Measurements from ENCODE around the gene CITED4. TPM values are rescaled to one million over a fixed set of nuclear protein-coding genes. Genes with fewer than 3 reads are reported as not detected.

Gene CITED4
- total and polyA plus RNA-seq, 8 donors, result 2.4 to 6.9 (median 3.5) TPM

DNA sequence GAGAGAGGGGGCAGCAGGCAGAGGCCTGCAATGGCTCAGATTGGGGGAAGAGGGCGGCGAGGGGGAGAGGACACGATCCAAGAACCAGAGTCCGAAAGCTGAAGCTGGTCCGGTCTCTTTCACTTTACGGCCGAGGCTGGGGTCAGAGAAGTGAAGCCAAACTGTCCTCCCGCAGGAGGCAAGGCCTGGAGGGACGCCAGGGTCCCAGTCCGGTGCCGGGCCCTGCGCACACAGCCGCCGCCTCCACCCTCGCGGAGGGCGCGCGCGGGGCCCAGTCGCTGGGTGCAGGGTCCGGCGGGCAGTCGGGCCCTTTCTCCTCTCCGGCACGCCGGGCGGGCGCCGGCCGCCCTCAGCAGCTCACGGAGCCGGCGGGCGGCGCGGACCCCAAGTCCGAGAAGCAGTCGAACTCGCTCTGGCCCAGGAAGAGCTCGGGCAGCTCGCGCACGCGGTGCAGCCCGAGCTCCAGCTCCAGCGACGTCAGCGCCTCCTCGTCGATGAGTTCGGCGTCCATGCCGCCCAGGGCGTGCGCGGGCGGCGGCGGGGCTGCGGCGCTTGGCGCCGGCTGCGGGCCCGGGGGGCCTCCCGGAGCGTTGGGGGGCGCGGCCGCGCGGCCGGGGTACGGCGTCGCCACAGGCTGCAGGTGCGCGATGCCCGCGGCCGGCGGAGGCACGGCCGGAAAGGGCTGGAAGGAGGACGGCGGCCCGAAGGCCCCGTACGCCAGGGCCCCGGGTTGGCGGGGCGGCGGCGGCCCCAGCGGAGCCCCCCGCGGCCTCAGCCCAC lies 749 bp downstream of the CITED4 start:
- Histone ChIP-seq H3K36me3 (no peaks in the 10 kb centered on the region), H3K4me1 (peaks cover 4 to 23% of the 10 kb centered on the region in 2 donors), H3K4me3 (peak overlapping the region; percentile 53 to 57), H3K9me3 (no peaks in the 10 kb centered on the region), H3K27me3 (no peaks in the 10 kb centered on the region), H3K27ac (peak overlapping the region; percentile 56 to 69)
- intact Hi-C loops (cut with DNase I), result no loop called here
- TF ChIP-seq, protein P1, sequence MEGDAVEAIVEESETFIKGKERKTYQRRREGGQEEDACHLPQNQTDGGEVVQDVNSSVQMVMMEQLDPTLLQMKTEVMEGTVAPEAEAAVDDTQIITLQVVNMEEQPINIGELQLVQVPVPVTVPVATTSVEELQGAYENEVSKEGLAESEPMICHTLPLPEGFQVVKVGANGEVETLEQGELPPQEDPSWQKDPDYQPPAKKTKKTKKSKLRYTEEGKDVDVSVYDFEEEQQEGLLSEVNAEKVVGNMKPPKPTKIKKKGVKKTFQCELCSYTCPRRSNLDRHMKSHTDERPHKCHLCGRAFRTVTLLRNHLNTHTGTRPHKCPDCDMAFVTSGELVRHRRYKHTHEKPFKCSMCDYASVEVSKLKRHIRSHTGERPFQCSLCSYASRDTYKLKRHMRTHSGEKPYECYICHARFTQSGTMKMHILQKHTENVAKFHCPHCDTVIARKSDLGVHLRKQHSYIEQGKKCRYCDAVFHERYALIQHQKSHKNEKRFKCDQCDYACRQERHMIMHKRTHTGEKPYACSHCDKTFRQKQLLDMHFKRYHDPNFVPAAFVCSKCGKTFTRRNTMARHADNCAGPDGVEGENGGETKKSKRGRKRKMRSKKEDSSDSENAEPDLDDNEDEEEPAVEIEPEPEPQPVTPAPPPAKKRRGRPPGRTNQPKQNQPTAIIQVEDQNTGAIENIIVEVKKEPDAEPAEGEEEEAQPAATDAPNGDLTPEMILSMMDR (IDR thresholded peaks at IDR 0.05), result no peak
- DNase-seq, result peak in 3 of 4 donors; percentile 54 to 88 (median 68)
- ATAC-seq, result peak; percentile 6

DNA sequence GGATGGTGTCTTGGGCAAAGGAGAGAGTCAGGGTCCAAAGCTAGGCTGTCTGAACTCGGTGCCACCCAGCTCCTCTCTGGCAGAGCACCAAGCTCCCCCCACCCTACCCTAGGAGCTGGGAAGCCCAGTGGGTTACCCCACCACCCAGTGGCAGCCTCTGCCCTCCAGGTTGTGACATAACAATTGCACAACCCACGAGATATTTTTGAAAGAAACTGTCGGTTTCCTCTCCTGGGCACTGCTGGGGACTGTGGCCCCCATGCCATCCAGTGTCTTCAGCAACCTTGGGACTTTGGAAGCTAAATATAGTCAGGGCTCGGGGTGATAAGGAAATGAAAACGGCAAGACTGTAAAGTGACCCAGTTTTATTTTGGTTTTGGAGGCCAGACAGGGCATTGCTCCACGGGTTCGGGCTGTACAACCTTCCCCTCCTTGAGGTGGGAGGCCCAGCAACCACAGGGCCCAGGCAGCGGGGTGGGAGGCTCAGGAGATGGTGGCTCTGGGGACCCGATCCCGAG lies 1.4 kb downstream of the CITED4 start:
- H3K27ac ChIP-seq, result peak overlapping the region in 1 of 2 donors; percentile 69
- intact Hi-C loops (cut with DNase I), result no loop called here
- H3K4me3 ChIP-seq, result peak overlapping the region; percentile 33 to 53
- peaks cover 4 to 23% of the 10 kb centered on the region in 2 donors for H3K4me1 ChIP-seq
- DNase-seq (no peak), ATAC-seq (no peak)
- TF ChIP-seq, protein P1 (IDR thresholded peaks at IDR 0.05), result no peak
- no peaks in the 10 kb centered on the region for H3K9me3 ChIP-seq
- H3K36me3 ChIP-seq, result no peaks in the 10 kb centered on the region
- H3K27me3 ChIP-seq, result no peaks in the 10 kb centered on the region

DNA sequence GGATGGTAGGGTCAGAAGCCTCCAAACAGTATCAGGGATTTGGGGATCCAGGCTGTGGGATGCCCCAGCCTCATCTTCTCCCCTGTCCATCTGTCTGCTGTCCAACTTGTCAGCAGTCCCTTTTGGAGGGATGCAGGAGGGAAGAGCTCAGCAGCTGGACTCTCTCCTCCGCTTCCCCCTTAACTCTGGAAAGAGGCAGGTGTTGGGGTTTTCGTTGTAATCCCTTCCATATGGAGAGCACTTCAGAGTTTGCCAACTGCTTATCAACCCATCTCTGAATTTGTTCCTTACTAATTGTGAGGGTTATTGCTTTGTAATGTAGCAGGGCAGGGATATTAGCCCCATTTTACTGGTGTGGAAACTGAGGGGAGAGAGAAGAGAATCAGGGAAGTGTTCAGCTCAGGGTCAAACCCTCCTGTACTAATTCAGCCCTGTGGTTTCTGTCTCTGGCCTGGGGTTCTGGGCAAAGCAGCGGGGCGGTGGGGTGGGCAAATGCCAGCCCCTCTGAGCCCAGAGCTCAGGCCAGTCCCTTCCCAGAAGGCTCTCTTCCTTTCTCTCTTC lies 3.2 kb downstream of the CITED4 start:
- intact Hi-C loops (cut with DNase I), result no loop called here
- H3K27ac ChIP-seq, result no peak overlapping the region

DNA sequence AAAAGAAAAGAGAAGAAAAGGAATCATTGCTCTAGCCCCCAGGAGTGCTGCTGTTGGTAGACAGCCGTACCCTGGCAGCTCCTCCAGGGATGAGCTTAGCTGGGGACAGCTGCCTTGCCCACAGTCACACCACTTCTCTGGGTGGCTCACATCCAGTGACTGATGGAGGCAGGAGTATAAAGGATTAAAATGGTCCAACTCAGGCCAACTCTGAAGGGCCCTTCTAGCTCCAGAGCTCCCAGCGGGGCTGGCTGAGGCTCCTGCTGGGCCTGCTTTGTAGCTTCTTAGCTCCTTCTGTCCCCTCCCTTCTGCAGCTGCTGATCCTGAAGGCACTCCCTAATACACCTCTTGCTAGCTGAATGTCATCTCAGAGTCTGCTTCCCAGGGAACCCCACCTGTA lies 4.4 kb downstream of the CITED4 start:
- no peak overlapping the region for H3K4me3 ChIP-seq
- ATAC-seq, result peak; percentile 12
- no peaks in the 10 kb centered on the region for H3K9me3 ChIP-seq
- H3K27me3 ChIP-seq, result no peaks in the 10 kb centered on the region
- peaks cover 4 to 23% of the 10 kb centered on the region in 2 donors for H3K4me1 ChIP-seq
- TF ChIP-seq, protein P1 (IDR thresholded peaks at IDR 0.05), result no peak
- no peak for DNase-seq
- no peak overlapping the region for H3K27ac ChIP-seq
- intact Hi-C loops (cut with DNase I), result no loop called here
- H3K36me3 ChIP-seq, result no peaks in the 10 kb centered on the region

More for the DNA sequence above, 3.2 kb downstream of the CITED4 start:
- DNase-seq (no peak), ATAC-seq (no peak)
- H3K4me1 ChIP-seq, result peaks cover 4 to 23% of the 10 kb centered on the region in 2 donors
- H3K4me3 ChIP-seq, result no peak overlapping the region
- no peaks in the 10 kb centered on the region for H3K36me3 ChIP-seq
- TF ChIP-seq, protein P1 (IDR thresholded peaks at IDR 0.05), result no peak
- H3K9me3 ChIP-seq, result no peaks in the 10 kb centered on the region
- no peaks in the 10 kb centered on the region for H3K27me3 ChIP-seq

DNA sequence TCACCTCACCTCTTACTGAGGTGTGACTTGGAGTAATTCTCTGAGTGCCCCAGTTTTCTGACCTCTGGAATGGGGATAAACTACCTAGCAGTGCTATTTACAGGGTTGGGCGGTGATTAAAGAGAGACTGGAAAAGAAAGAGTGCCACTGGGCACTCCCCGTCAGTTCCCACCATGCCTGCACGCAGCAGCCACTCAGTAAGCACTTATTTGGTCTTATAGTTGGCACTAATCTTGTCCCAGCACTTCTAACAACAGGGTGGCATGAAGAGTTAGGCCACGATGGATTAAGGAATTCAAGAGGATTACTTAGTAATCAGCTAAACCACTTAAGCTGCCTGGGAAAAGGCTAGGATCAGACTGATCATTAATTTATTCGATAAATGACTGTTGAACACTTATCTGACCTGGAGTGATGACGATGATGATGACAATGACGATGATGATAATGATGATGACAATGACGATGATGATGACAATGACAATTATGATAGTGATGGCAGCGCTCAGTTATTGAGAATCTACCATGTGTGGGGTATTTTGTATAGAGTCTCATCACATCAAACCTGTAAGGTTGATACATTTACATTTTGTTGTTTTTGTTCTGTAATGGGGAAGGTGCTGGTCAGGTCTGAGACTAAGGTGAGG lies 5.4 kb downstream of the CITED4 start:
- TF ChIP-seq, protein P1 (IDR thresholded peaks at IDR 0.05), result no peak
- no peak for ATAC-seq
- Histone ChIP-seq H3K4me1 (peaks cover 4 to 23% of the 10 kb centered on the region in 2 donors), H3K9me3 (no peaks in the 10 kb centered on the region), H3K4me3 (no peak overlapping the region), H3K36me3 (no peaks in the 10 kb centered on the region), H3K27ac (no peak overlapping the region), H3K27me3 (no peaks in the 10 kb centered on the region)
- no peak for DNase-seq
- intact Hi-C loops (cut with DNase I), result no loop called here

Measured in left lung (tissue), 10 donors.